Keratinocyte (primary cell): Measurements from ENCODE around the gene ATP1A4. TPM values are rescaled to one million over a fixed set of nuclear protein-coding genes. Genes with fewer than 3 reads are reported as not detected.

Source experiments
- DNase-seq: peaks from one replicate; pipeline ENCODE4 v3.0.0-alpha.2; 2011; ENCODE audit warnings: low read depth, missing footprints, low spot score
- FAIRE-seq: peaks from 2 replicates; lab custom pipeline; 2011; peaks lifted over from hg19 to GRCh38; lab: Jason Lieb, UNC
- H2AFZ ChIP-seq: 2 replicates; pipeline ENCODE4 v1.6.0; 2012; ENCODE audit warnings: low read length, control low read depth, inconsistent platforms; ENCODE audit not compliant: control insufficient read depth
- H3K27ac ChIP-seq: 2 replicates; pipeline ENCODE4 v1.5.1; 2011; ENCODE audit warnings: low read length; ENCODE audit not compliant: control insufficient read depth, insufficient read depth
- H3K27me3 ChIP-seq: 3 replicates; pipeline ENCODE4 v1.6.0; 2011; ENCODE audit warnings: low read length; ENCODE audit not compliant: control insufficient read depth, insufficient read depth; ENCODE audit errors: extremely low read depth
- H3K36me3 ChIP-seq, 2 experiments: 2 replicates in 1 of 2; 3 replicates in 1 of 2; pipeline ENCODE4 v1.5.1; 2011; ENCODE audit warnings: low read length in 2 of 2, mild to moderate bottlenecking in 1 of 2; ENCODE audit not compliant: control insufficient read depth in 2 of 2, insufficient read depth in 2 of 2; ENCODE audit errors: extremely low read depth in 1 of 2
- H3K4me1 ChIP-seq: 3 replicates; pipeline ENCODE4 v1.5.1; 2011; ENCODE audit warnings: low read length; ENCODE audit not compliant: control insufficient read depth, insufficient read depth; ENCODE audit errors: extremely low read depth
- H3K4me2 ChIP-seq: 3 replicates; pipeline ENCODE4 v1.6.0; 2011; ENCODE audit warnings: low read depth, low read length; ENCODE audit not compliant: control insufficient read depth, insufficient read depth; ENCODE audit errors: extremely low read depth
- H3K4me3 ChIP-seq, 3 experiments: fragments of 200-600 bp in 1 of 3; sonication (generic) in 1 of 3; 2 replicates in 2 of 3; 3 replicates in 1 of 3; pipeline ENCODE4 v1.5.1; 2011 to 2016; ENCODE audit warnings: low read length in 3 of 3, mild to moderate bottlenecking in 3 of 3, control low read depth in 2 of 3, inconsistent platforms in 1 of 3, low read depth in 1 of 3, mixed read lengths in 1 of 3, mixed run types in 1 of 3, moderate library complexity in 1 of 3; ENCODE audit not compliant: control insufficient read depth in 2 of 3, insufficient read depth in 2 of 3; ENCODE audit errors: extremely low read depth in 1 of 3
- H3K79me2 ChIP-seq: 2 replicates; pipeline ENCODE4 v1.6.0; 2012; ENCODE audit warnings: low read length; ENCODE audit not compliant: control insufficient read depth, insufficient read depth
- H3K9ac ChIP-seq: 3 replicates; pipeline ENCODE4 v1.6.0; 2011; ENCODE audit warnings: low read length; ENCODE audit not compliant: control insufficient read depth, insufficient read depth; ENCODE audit errors: extremely low read depth
- H3K9me1 ChIP-seq: 3 replicates; pipeline ENCODE4 v1.6.0; 2011; ENCODE audit warnings: low read length; ENCODE audit not compliant: control insufficient read depth, insufficient read depth; ENCODE audit errors: extremely low read depth
- H3K9me3 ChIP-seq: 2 replicates; pipeline ENCODE4 v1.5.1; 2012; ENCODE audit warnings: low read depth, low read length; ENCODE audit not compliant: control insufficient read depth
- H4K20me1 ChIP-seq: 3 replicates; pipeline ENCODE4 v1.6.0; 2011; ENCODE audit warnings: low read length; ENCODE audit not compliant: control insufficient read depth, insufficient read depth; ENCODE audit errors: extremely low read depth
- CTCF ChIP-seq, 3 experiments: IDR thresholded peaks in 1 of 3; conservative IDR thresholded peaks in 1 of 3; optimal IDR thresholded peaks in 1 of 3; 2 replicates in 2 of 3; 3 replicates in 1 of 3; pipeline versions ENCODE3 to v1.5.1; 2011; ENCODE audit warnings: low read length in 3 of 3, mild to moderate bottlenecking in 3 of 3, moderate library complexity in 2 of 3, control low read depth in 1 of 3, inconsistent platforms in 1 of 3; ENCODE audit not compliant: insufficient read depth in 2 of 3; ENCODE audit errors: extremely low read depth in 1 of 3
- EZH2 ChIP-seq: IDR thresholded peaks from one replicate; pipeline ENCODE4 v1.6.1; 2012; ENCODE audit warnings: inconsistent platforms, mild to moderate bottlenecking, low read length, moderate library complexity
- dilution Hi-C: fragments of 300-500 bp; cut with MboI; formaldehyde crosslinking; loops from one replicate; pipeline ENCODE4 v1.7.0; 2020; ENCODE audit warnings: low sequenced_read_pairs; ENCODE audit not compliant: extremely low pct_ligation_motif_present
- polyA plus RNA-seq, 5 experiments: library from polyadenylated mRNA; depleted of rRNA in 3 of 5; stranded (reverse) in 3 of 5; stranded (forward) in 1 of 5; unstranded in 1 of 5; fragments of >200 nt; gene quantifications; 1 replicate in 1 of 5; 2 replicates in 3 of 5; 3 replicates in 1 of 5; pipeline versions ENCODE4 v1.2.1 to v1.2.3, GENCODE V29; 2011 to 2012; ENCODE audit warnings: missing spikeins in 2 of 5, low read depth in 1 of 5, low replicate concordance in 1 of 5

The ATP1A4 gene
- polyA plus RNA-seq, 1 donor (not counting 4 experiments of a cell fraction or from before 2014, with no cell fraction given), result not detected

- H3K4me3 ChIP-seq, result no peak overlapping the region
- H3K9ac ChIP-seq, result no peak overlapping the region
- dilution Hi-C loops, result no loop called here
- no peak for TF ChIP-seq EZH2
- no peak for TF ChIP-seq CTCF (optimal IDR thresholded peaks at IDR 0.05 in 1 of 3, IDR thresholded peaks at IDR 0.05 in 1 of 3, conservative IDR thresholded peaks at IDR 0.05 in 1 of 3; ENCODE audit: extremely low read depth in 1 of 3, insufficient read depth in 2 of 3, low read length in 3 of 3)
- H3K9me1 ChIP-seq, result no peaks in the 10 kb centered on the region
- no peaks in the 10 kb centered on the region for H3K27me3 ChIP-seq
- H3K27ac ChIP-seq, result no peak overlapping the region
- H3K4me1 ChIP-seq, result peaks cover 7% of the 10 kb centered on the region
- H3K79me2 ChIP-seq, result no peaks in the 10 kb centered on the region
- DNase-seq (no peak), FAIRE-seq (no peak)
- H3K4me2 ChIP-seq, result no peak overlapping the region
- no peak overlapping the region for H2AFZ ChIP-seq
- H3K9me3 ChIP-seq, result no peaks in the 10 kb centered on the region
- no peaks in the 10 kb centered on the region for H3K36me3 ChIP-seq
- H4K20me1 ChIP-seq, result no peaks in the 10 kb centered on the region
These were observed 47.6 kb upstream of the ATP1A4 start for GRCh38 chr1:160103658-160104408.

DNA sequence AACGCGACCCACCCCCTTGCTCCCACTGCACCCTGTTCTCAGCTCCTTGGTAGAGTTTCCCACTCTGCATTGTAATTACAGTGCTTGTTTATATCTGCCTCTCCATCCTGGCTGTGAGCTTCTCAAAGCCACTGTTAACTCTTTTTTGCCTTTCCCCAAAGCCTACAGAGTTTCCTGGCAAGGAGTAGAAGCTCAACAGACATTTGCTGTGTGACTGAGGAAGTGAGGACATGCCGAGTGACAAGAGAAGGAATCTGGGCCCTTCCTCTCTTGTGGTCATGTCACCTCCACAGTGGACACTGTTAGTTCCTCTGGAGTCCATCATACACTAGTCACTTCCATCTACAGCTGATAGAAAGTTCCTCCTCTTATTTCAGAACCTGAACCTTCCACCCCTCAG lies 46.9 kb upstream of the ATP1A4 start:
- Histone ChIP-seq H2AFZ (no peak overlapping the region), H3K9me1 (no peaks in the 10 kb centered on the region), H3K79me2 (no peaks in the 10 kb centered on the region), H3K4me1 (peaks cover 9% of the 10 kb centered on the region), H3K9me3 (no peaks in the 10 kb centered on the region), H3K27ac (no peak overlapping the region), H3K36me3 (no peaks in the 10 kb centered on the region), H3K27me3 (no peaks in the 10 kb centered on the region), H3K9ac (no peak overlapping the region), H4K20me1 (no peaks in the 10 kb centered on the region), H3K4me3 (no peak overlapping the region), H3K4me2 (no peak overlapping the region)
- no peak for DNase-seq
- TF ChIP-seq CTCF (optimal IDR thresholded peaks at IDR 0.05 in 1 of 3, IDR thresholded peaks at IDR 0.05 in 1 of 3, conservative IDR thresholded peaks at IDR 0.05 in 1 of 3; ENCODE audit: extremely low read depth in 1 of 3, insufficient read depth in 2 of 3, low read length in 3 of 3), result no peak
- no peak for TF ChIP-seq EZH2
- FAIRE-seq, result no peak
- dilution Hi-C loops, result no loop called here
